ENCODE data around the gene NINJ1.

- TF ChIP-seq EP300 (IDR thresholded peaks at IDR 0.05) (no peak), POLR2A (IDR thresholded peaks at IDR 0.05) (no peak)
Measured at GRCh38 chr9:93117924-93118862, 15.9 kb downstream of the NINJ1 start.
